GM08714 (cell line): Measurements from ENCODE around the gene IPO8.
A peak's percentile ranks its signal among the peaks of the same experiment; 100 is the strongest.

ENCODE experiments used
- H3K4me3 ChIP-seq: fragments of 200-500 bp; sonication (Bioruptor generic); 2 replicates; pipeline ENCODE4 v1.5.1; 2014; ENCODE audit warnings: mild to moderate bottlenecking, low read length, inconsistent platforms
- ZNF274 ChIP-seq: IDR thresholded peaks from 2 replicates; pipeline ENCODE4 v1.6.1; 2012; ENCODE audit warnings: mild to moderate bottlenecking, low read depth, low read length

The IPO8 gene

GRCh38 chr12:30695199-30696102 lies at the start of gene IPO8:
Gene IPO8 (minus strand): TSS chr12:30695869. CDS start chr12:30695647, 222 bp downstream.
- peak within 1 kb of the TSS; percentile 93 for H3K4me3 ChIP-seq
- no peak for TF ChIP-seq ZNF274

GRCh38 chr12:30744321-30744720 lies 48.7 kb upstream of the IPO8 start:
- no peak overlapping the region for H3K4me3 ChIP-seq
- TF ChIP-seq ZNF274: no peak

- no peak for TF ChIP-seq ZNF274
- no peak overlapping the region for H3K4me3 ChIP-seq
Measured at GRCh38 chr12:30740274-30740673, 44.6 kb upstream of the IPO8 start.

GRCh38 chr12:30739020-30739419 lies 43.4 kb upstream of the IPO8 start:
- H3K4me3 ChIP-seq: no peak overlapping the region
- no peak for TF ChIP-seq ZNF274

- no peak for TF ChIP-seq ZNF274
- H3K4me3 ChIP-seq: no peak overlapping the region
Measured at GRCh38 chr12:30732954-30733637, 37.4 kb upstream of the IPO8 start.

GRCh38 chr12:30730011-30730410 lies 34.3 kb upstream of the IPO8 start:
- H3K4me3 ChIP-seq: no peak overlapping the region
- TF ChIP-seq ZNF274: no peak

- no peak for TF ChIP-seq ZNF274
- no peak overlapping the region for H3K4me3 ChIP-seq
Measured at GRCh38 chr12:30729547-30729946, 33.9 kb upstream of the IPO8 start.

GRCh38 chr12:30726647-30727046 lies 31.0 kb upstream of the IPO8 start:
- no peak for TF ChIP-seq ZNF274
- no peak overlapping the region for H3K4me3 ChIP-seq

GRCh38 chr12:30725739-30726138 lies 30.1 kb upstream of the IPO8 start:
- no peak for TF ChIP-seq ZNF274
- no peak overlapping the region for H3K4me3 ChIP-seq

GRCh38 chr12:30719060-30719459 lies 23.4 kb upstream of the IPO8 start:
- H3K4me3 ChIP-seq: no peak overlapping the region

GRCh38 chr12:30707613-30708342 lies 12.1 kb upstream of the IPO8 start:
- TF ChIP-seq ZNF274: no peak
- no peak overlapping the region for H3K4me3 ChIP-seq

More at GRCh38 chr12:30719060-30719459, 23.4 kb upstream of the IPO8 start:
- no peak for TF ChIP-seq ZNF274

- no peak for TF ChIP-seq ZNF274
- no peak overlapping the region for H3K4me3 ChIP-seq
Measured at GRCh38 chr12:30706476-30706875, 10.8 kb upstream of the IPO8 start.

- TF ChIP-seq ZNF274: no peak
- H3K4me3 ChIP-seq: no peak overlapping the region
Measured at GRCh38 chr12:30701056-30701455, 5.4 kb upstream of the IPO8 start.

GRCh38 chr12:30700216-30700900 lies 4.7 kb upstream of the IPO8 start:
- H3K4me3 ChIP-seq: no peak overlapping the region
- TF ChIP-seq ZNF274: no peak

GRCh38 chr12:30698346-30698745 lies 2.7 kb upstream of the IPO8 start:
- no peak for TF ChIP-seq ZNF274

More at GRCh38 chr12:30698346-30698745, 2.7 kb upstream of the IPO8 start:
- no peak overlapping the region for H3K4me3 ChIP-seq
